ENCODE results near the gene CNEP1R1. TPM values are rescaled to one million over a fixed set of nuclear protein-coding genes. Genes with fewer than 3 reads are reported as not detected.

Gene CNEP1R1
- total RNA-seq, 1 experiment from 2014 or later: 18.5 TPM

GRCh38 chr16:50025537-50025931 is 509 bp downstream of the CNEP1R1 start:
- no peak overlapping the region for H4K5ac ChIP-seq (ENCODE audit: insufficient read length, low read depth, low read length)
- H3K23me2 ChIP-seq (ENCODE audit: insufficient read length, low read depth, low read length, poor library complexity, severe bottlenecking): peaks cover 5% of the 10 kb centered on the region
- no peak overlapping the region for H4K91ac ChIP-seq (ENCODE audit: insufficient read length, low read depth, low read length)
- H2BK15ac ChIP-seq (ENCODE audit: low read depth, low read length): no peak overlapping the region
- H3K4me3 Mint-ChIP-seq: peak overlapping the region; percentile 92 to 95
- H3K27ac ChIP-seq (ENCODE audit: insufficient read length, low read depth, low read length): no peak overlapping the region
- H2BK120ac ChIP-seq (ENCODE audit: low read depth, low read length, poor library complexity, severe bottlenecking): no peak overlapping the region
- no peak overlapping the region for H3K56ac ChIP-seq (ENCODE audit: insufficient read length, low read depth, low read length)
- H3K79me2 ChIP-seq (ENCODE audit: insufficient read depth, low read length): peaks cover 6% of the 10 kb centered on the region; the same call in 1 of the 2 replicates
- H3K36me3 Mint-ChIP-seq (ENCODE audit: insufficient read depth in 1 of 3, low read depth in 3 of 3): peaks cover 5 to 15% (median 12%) of the 10 kb centered on the region in 3 experiments; a peak in 5 of 7 replicates
- no peak overlapping the region for H3K4ac ChIP-seq (ENCODE audit: low read depth, low read length)
- H3K9me3 Mint-ChIP-seq: no peaks in the 10 kb centered on the region
- peak overlapping the region; percentile 55 for H3K9ac ChIP-seq (ENCODE audit: extremely low read depth, insufficient read length, low read length)
- H3K27me3 ChIP-seq (ENCODE audit: insufficient read depth, low read length): no peaks in the 10 kb centered on the region
- no peak overlapping the region for H2BK5ac ChIP-seq (ENCODE audit: insufficient read length, low read length)
- no peak overlapping the region for H3K14ac ChIP-seq (ENCODE audit: insufficient read depth, low read length)
- no peak overlapping the region for H3K18ac ChIP-seq (ENCODE audit: insufficient read length, low read depth, low read length)
- TF ChIP-seq CTCF (conservative IDR thresholded peaks at IDR 0.05): no peak
- H3K23ac ChIP-seq (ENCODE audit: insufficient read length, low read depth, low read length): no peak overlapping the region
- no peak overlapping the region for H3T11ph ChIP-seq (ENCODE audit: low read length)
- peaks cover 18 to 19% of the 10 kb centered on the region in 2 experiments for H3K4me1 Mint-ChIP-seq
- no peak overlapping the region for H2BK20ac ChIP-seq (ENCODE audit: low read depth, low read length, poor library complexity, severe bottlenecking)
- no peak overlapping the region for H4K8ac ChIP-seq (replicated peaks; ENCODE audit: insufficient read length, low read depth, low read length)
- H3K79me1 ChIP-seq (ENCODE audit: insufficient read depth, low read depth, low read length, poor library complexity, severe bottlenecking): no peaks in the 10 kb centered on the region
- H3K4me2 ChIP-seq (ENCODE audit: insufficient read depth, insufficient read length, low read length): peak overlapping the region; percentile 90
- no peak for DNase-seq
- no peak overlapping the region for H2BK12ac ChIP-seq (ENCODE audit: insufficient read length, low read depth, low read length)
- no peak overlapping the region for H2AK5ac ChIP-seq (ENCODE audit: insufficient read length, low read length)
- no peaks in the 10 kb centered on the region; the same call in 1 of the 2 replicates for H3K4me1 ChIP-seq (ENCODE audit: insufficient read depth, low read length)
- no CpG with 5 or more reads among the region's 17 CpGs for WGBS (ENCODE audit: extremely low coverage, insufficient read length, low lambda C conversion rate)
- no peak overlapping the region for H2AFZ ChIP-seq (ENCODE audit: low read length)
- peak overlapping the region in 2 of 3 experiments; percentile 15 to 83; a peak in 3 of 7 replicates for H3K27ac Mint-ChIP-seq
- no peaks in the 10 kb centered on the region for H3K9me3 ChIP-seq (ENCODE audit: control insufficient read depth, low read depth, low read length)
- no peaks in the 10 kb centered on the region; the same call in 1 of the 2 replicates for H3K27me3 Mint-ChIP-seq (ENCODE audit: low read depth)
- no peaks in the 10 kb centered on the region for H4K20me1 ChIP-seq (ENCODE audit: control insufficient read depth, insufficient read depth, insufficient read length)

All from H9 (cell line).